NK-92 (cell line): ENCODE measurements around the gene CCDC91.
"Not testable (repeated sequence)": the region's sequence is repeated elsewhere in the genome, so short reads cannot be mapped to it uniquely, and the experiment has no call there.

Source experiments
- DNase-seq: peaks from one replicate; lab custom pipeline; 2025; ENCODE audit not compliant: unreplicated experiment; lab: John Stamatoyannopoulos, UW

Gene CCDC91

GRCh38 chr12:28231248-28231647, 41.0 kb downstream of the CCDC91 start:
- DNase-seq: no peak

GRCh38 chr12:28232211-28232928, 42.1 kb downstream of the CCDC91 start:
- no peak for DNase-seq

- no peak for DNase-seq
Measured at GRCh38 chr12:28234444-28234843, 44.2 kb downstream of the CCDC91 start.

GRCh38 chr12:28235015-28235414, 44.8 kb downstream of the CCDC91 start:
- DNase-seq: no peak

GRCh38 chr12:28235985-28236384, 45.7 kb downstream of the CCDC91 start:
- DNase-seq: no peak

- no peak for DNase-seq
Measured at GRCh38 chr12:28237423-28237822, 47.2 kb downstream of the CCDC91 start.

- DNase-seq: no peak
Measured at GRCh38 chr12:28239918-28240317, 49.7 kb downstream of the CCDC91 start.

GRCh38 chr12:28240853-28241252, 50.6 kb downstream of the CCDC91 start:
- no peak for DNase-seq

- no peak for DNase-seq
Measured at GRCh38 chr12:28242129-28242495, 51.9 kb downstream of the CCDC91 start.

- no peak for DNase-seq
Measured at GRCh38 chr12:28242496-28243309, 52.4 kb downstream of the CCDC91 start.

- no peak for DNase-seq
Measured at GRCh38 chr12:28243310-28243633, 53.0 kb downstream of the CCDC91 start.

GRCh38 chr12:28247806-28248205, 57.5 kb downstream of the CCDC91 start:
- no peak for DNase-seq

GRCh38 chr12:28248555-28249145, 58.4 kb downstream of the CCDC91 start:
- no peak for DNase-seq

- DNase-seq: no peak
Measured at GRCh38 chr12:28253161-28253641, 62.9 kb downstream of the CCDC91 start.

- no peak for DNase-seq
Measured at GRCh38 chr12:28257411-28257810, 67.2 kb downstream of the CCDC91 start.

GRCh38 chr12:28258998-28259397, 68.7 kb downstream of the CCDC91 start:
- no peak for DNase-seq

- DNase-seq: no peak
Measured at GRCh38 chr12:28265435-28266042, 75.3 kb downstream of the CCDC91 start.

GRCh38 chr12:28267920-28268607, 77.8 kb downstream of the CCDC91 start:
- DNase-seq: not testable (repeated sequence)

GRCh38 chr12:28268608-28269229, 78.5 kb downstream of the CCDC91 start:
- DNase-seq: no peak

GRCh38 chr12:28269851-28270250, 79.6 kb downstream of the CCDC91 start:
- DNase-seq: no peak

- no peak for DNase-seq
Measured at GRCh38 chr12:28278499-28278898, 88.2 kb downstream of the CCDC91 start.
